AG04450 (cell line): ENCODE measurements around the gene RFX1. TPM values are rescaled to one million over a fixed set of nuclear protein-coding genes. Genes with fewer than 3 reads are reported as not detected.

Experiments
- CTCF ChIA-PET: fragments of 300-600, 350-600 bp; formaldehyde crosslinking; extraction: SDS; loops from one replicate; lab custom pipeline; 2022; ENCODE audit warnings: antibody characterized with exemption, inconsistent platforms; lab: Charles Lee
- POLR2A ChIA-PET: fragments of 350-600 bp; formaldehyde crosslinking; extraction: SDS; loops from one replicate; lab custom pipeline; 2021; ENCODE audit warnings: antibody characterized with exemption, inconsistent platforms; lab: Yijun Ruan, JAX
- DNase-seq: peaks from one replicate; pipeline ENCODE4 v3.0.0-alpha.2; 2011; ENCODE audit warnings: low read depth, low spot score
- H3K27ac ChIP-seq: one replicate; pipeline ENCODE4 v1.5.1; 2012; ENCODE audit warnings: low read depth, low read length, control low read depth
- H3K27me3 ChIP-seq: one replicate; pipeline ENCODE4 v1.6.0; 2012; ENCODE audit warnings: low read length; ENCODE audit not compliant: control insufficient read depth, insufficient read depth
- H3K4me3 ChIP-seq: 2 replicates; pipeline ENCODE4 v1.5.1; 2011; ENCODE audit warnings: mild to moderate bottlenecking, low read depth, low read length, control low read depth
- H3K9me3 ChIP-seq: 2 replicates; pipeline ENCODE4 v1.5.1; 2012; ENCODE audit warnings: low read length; ENCODE audit not compliant: control insufficient read depth, insufficient read depth
- polyA plus RNA-seq: library from polyadenylated mRNA; depleted of rRNA; stranded (reverse); fragments of >200 nt; gene quantifications from 2 replicates; pipeline ENCODE4 v1.2.3, GENCODE V29; 2011
- TF ChIP-seq, protein P1 (sequence below): IDR thresholded peaks from 2 replicates; pipeline ENCODE4 v1.5.1; 2011; ENCODE audit warnings: low read depth, low read length, control low read depth, inconsistent platforms

The RFX1 gene
- polyA plus RNA-seq, 1 experiment, result 0.38 TPM

DNA sequence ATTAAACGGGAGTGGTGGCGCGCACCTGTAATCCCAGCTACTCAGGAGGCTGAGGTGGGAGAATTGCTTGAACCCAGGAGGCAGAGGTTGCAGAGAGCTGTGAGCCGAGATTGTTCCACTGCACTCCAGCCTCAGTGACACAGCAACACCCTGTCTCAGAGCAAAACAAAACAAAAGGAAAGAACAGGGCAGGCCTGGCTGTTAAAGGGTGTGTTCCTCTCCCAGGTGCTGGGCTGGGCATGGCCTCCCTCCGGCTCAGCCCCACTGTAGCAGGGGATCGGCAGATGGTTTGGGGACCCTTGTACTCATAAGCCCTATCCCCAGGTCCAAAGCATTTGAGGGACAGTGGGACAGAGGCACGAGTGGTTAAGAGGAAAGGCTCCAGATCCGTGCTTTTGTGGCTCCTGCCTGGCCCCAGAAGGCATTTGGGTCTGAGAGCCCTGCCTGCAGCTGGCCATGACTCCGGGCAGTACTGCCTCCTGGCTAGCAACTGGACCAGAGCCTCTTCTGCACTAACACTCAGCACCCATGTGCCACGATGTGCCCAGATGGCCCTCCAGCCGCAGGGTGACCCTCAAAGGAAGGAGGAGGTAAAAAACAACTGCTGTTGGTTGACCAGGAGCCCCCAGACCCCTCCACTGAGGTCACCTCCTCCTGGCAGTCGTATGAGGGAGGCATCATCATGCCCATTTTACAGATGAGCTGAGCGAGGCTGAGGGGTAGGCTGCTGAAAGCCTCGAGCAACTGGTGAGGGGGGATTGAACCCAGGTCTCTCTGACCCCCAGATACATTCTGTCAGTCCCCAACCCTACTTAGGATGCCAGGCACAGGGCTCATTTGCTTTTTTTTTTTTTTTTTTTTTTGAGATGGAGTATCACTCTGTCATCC, 10.0 kb downstream of the RFX1 start:
- no peak for DNase-seq
- Histone ChIP-seq H3K9me3 (peaks cover 13% of the 10 kb centered on the region), H3K4me3 (no peak overlapping the region), H3K27ac (no peak overlapping the region), H3K27me3 (no peaks in the 10 kb centered on the region)
- TF ChIP-seq, protein P1, sequence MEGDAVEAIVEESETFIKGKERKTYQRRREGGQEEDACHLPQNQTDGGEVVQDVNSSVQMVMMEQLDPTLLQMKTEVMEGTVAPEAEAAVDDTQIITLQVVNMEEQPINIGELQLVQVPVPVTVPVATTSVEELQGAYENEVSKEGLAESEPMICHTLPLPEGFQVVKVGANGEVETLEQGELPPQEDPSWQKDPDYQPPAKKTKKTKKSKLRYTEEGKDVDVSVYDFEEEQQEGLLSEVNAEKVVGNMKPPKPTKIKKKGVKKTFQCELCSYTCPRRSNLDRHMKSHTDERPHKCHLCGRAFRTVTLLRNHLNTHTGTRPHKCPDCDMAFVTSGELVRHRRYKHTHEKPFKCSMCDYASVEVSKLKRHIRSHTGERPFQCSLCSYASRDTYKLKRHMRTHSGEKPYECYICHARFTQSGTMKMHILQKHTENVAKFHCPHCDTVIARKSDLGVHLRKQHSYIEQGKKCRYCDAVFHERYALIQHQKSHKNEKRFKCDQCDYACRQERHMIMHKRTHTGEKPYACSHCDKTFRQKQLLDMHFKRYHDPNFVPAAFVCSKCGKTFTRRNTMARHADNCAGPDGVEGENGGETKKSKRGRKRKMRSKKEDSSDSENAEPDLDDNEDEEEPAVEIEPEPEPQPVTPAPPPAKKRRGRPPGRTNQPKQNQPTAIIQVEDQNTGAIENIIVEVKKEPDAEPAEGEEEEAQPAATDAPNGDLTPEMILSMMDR, result no peak
- ChIA-PET CTCF (no interaction called here), POLR2A (interaction anchor here (1.3 kb wide), 1 partner anchor 8 kb away, joined by 4 read pairs; no protein-coding TSS in a partner anchor)

DNA sequence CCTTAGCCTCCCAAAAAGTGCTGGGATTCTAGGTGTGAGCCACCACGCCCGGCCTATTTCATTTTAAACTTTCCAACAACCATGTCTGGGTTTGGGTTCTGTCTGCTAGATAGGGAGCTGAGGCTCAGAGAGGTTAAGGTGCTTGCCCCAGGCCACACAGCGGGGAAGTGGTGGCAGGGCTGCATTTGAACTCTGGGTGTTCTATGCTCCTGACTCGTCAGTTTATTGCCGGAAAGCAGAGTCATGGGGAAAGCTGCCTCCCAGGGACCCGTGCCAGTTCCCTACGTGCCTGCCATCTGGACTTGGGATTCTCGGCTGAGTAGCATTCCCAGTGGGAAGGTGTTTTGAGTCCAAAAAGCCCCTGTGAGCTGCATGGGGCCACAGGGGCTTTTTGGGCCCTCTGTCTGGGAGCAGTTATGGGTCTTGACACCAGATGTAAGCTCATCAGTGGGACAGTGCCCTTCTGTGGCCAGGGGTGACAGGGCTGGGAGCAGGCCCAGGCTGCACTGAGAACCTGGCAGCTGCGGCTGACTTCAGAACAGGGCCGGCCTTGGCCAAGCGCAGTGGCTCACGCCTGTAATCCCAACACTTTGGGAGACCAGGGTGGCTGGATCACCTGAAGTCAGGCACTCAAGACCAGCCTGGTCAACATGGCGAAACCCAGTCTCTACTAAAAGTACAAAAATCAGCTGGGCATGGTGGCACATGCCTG, 10.9 kb downstream of the RFX1 start:
- ChIA-PET CTCF (interaction anchor here (0.5 kb wide), 1 partner anchor 133 kb away, joined by 4 read pairs; no protein-coding TSS in a partner anchor), POLR2A (interaction anchor here (0.5 to 1.3 kb wide), 2 partner anchors 9 to 17 kb away, joined by 3 to 4 read pairs; no protein-coding TSS in a partner anchor)
- H3K27ac ChIP-seq, result no peak overlapping the region
- no peak overlapping the region for H3K4me3 ChIP-seq
- peaks cover 13% of the 10 kb centered on the region for H3K9me3 ChIP-seq
- H3K27me3 ChIP-seq, result no peaks in the 10 kb centered on the region
- TF ChIP-seq, protein P1, result no peak
- no peak for DNase-seq

DNA sequence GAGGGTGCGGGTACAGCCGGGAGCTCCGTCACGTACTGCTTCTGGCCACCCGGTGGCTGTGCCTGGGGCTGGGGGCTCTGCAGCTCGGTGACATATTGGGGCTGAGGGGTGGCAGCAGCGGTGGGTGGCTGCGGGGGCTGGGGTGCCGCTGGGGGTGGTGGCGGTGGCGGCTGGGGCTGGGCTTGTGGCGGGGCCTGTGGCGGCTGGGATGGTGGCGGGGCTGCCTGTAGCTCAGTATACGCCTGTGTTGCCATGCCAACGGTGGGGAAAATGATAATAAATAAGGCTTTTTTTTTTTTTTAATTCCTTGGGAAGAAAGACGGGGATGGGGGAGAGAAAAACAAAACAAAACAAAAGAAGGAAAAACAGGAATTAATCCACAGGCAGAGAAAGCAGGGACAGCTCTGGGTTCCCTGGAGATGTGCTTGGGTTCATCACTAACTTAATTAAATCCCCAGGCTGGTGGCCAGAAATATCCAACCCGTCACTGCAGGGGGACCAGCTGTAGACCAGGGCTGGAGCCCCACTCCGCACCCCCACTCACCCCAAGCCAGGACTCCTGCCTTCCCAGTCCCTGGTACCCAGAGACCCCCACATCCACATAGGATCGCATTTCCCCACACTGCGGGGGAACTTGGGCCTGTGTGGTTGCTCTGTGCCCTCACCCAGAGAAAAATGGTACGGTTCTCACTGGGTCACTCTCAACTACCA, 12.4 kb downstream of the RFX1 start:
- ChIA-PET CTCF (interaction anchor here (0.9 kb wide), 2 partner anchors 77 to 143 kb away, joined by 3 read pairs; partner anchors contain the start of gene ASF1B), POLR2A (no interaction called here)
- Histone ChIP-seq H3K4me3 (no peak overlapping the region), H3K27ac (no peak overlapping the region), H3K27me3 (no peaks in the 10 kb centered on the region), H3K9me3 (peaks cover 3% of the 10 kb centered on the region)
- TF ChIP-seq, protein P1, result no peak
- DNase-seq, result no peak

DNA sequence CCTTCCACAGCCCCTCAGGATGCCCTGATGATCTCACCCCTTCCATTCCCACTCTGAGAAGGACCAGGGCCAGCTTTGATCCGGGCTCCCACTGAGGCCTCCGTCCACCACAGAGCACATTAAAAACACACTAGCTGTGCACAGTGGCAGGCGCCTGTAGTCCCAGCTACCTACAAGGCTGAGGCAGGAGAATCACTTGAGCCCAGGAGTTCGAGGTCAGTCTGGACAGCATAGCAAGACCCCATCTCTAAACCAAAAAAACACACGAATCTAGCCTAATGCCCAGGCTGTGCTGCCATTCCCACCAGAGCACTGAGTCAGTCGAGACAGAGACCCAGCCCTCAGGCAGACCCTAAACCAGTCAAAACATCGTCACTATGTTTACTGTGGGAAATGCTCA, 14.1 kb downstream of the RFX1 start:
- DNase-seq, result no peak
- POLR2A ChIA-PET, result no interaction called here
- Histone ChIP-seq H3K27me3 (no peaks in the 10 kb centered on the region), H3K27ac (no peak overlapping the region), H3K9me3 (no peaks in the 10 kb centered on the region; the same call in 1 of the 2 replicates), H3K4me3 (no peak overlapping the region)
- CTCF ChIA-PET, result no interaction called here
- TF ChIP-seq, protein P1, result no peak
